ENCODE results near the gene TMEM236.

Gene TMEM236

GRCh38 chr10:17831896-17832295 lies 79.9 kb downstream of the TMEM236 start:
- DNase-seq, result no peak

- no peak for DNase-seq
Measured at GRCh38 chr10:17833656-17834055, 81.7 kb downstream of the TMEM236 start.

- DNase-seq, result no peak
Measured at GRCh38 chr10:17835688-17836087, 83.7 kb downstream of the TMEM236 start.

- DNase-seq, result no peak
Measured at GRCh38 chr10:17836942-17837341, 84.9 kb downstream of the TMEM236 start.

- no peak for DNase-seq
Measured at GRCh38 chr10:17838080-17838648, 86.2 kb downstream of the TMEM236 start.

GRCh38 chr10:17841050-17841449 lies 89.0 kb downstream of the TMEM236 start:
- no peak for DNase-seq

GRCh38 chr10:17842641-17843040 lies 90.6 kb downstream of the TMEM236 start:
- DNase-seq, result no peak

- no peak for DNase-seq
Measured at GRCh38 chr10:17847585-17848296, 95.7 kb downstream of the TMEM236 start.

GRCh38 chr10:17848646-17849045 lies 96.6 kb downstream of the TMEM236 start:
- DNase-seq, result no peak

All from CD4-positive, alpha-beta T cell treated with Interleukin-1 beta for 1 hour (primary cell).